OCI-LY1 (cell line): Measurements from ENCODE around the gene COL16A1.

Experiments
- H2AFZ ChIP-seq: fragments of 200-600 bp; sonication (generic), shearing (Covaris generic); 2 replicates; pipeline ENCODE4 v1.6.0; 2014; ENCODE audit warnings: antibody characterized with exemption, mild to moderate bottlenecking, low read length
- H3F3A ChIP-seq: fragments of 200-600 bp; sonication (generic), shearing (Covaris generic); 2 replicates; pipeline ENCODE4 v1.6.0; 2014; ENCODE audit warnings: mild to moderate bottlenecking, antibody characterized with exemption, low read length, moderate library complexity; ENCODE audit not compliant: insufficient read depth
- H3K27ac ChIP-seq: fragments of 200-600 bp; sonication (generic); 2 replicates; pipeline ENCODE4 v1.5.1; 2014; ENCODE audit warnings: low read length, mixed run types, mild to moderate bottlenecking, low read depth; ENCODE audit not compliant: poor library complexity, severe bottlenecking
- H3K27me3 ChIP-seq: fragments of 200-600 bp; sonication (generic); 2 replicates; pipeline ENCODE4 v1.6.0; 2014; ENCODE audit warnings: antibody characterized with exemption, mild to moderate bottlenecking, low read length, moderate library complexity; ENCODE audit not compliant: insufficient read depth
- H3K36me3 ChIP-seq: fragments of 200-600 bp; sonication (generic); 2 replicates; pipeline ENCODE4 v1.6.1; 2014; ENCODE audit warnings: mild to moderate bottlenecking, antibody characterized with exemption, low read length, moderate library complexity, mixed read lengths; ENCODE audit not compliant: insufficient read depth
- H3K4me1 ChIP-seq: fragments of 200-600 bp; sonication (generic); 2 replicates; pipeline ENCODE4 v1.5.1; 2014; ENCODE audit warnings: mild to moderate bottlenecking, low read length, moderate library complexity; ENCODE audit not compliant: insufficient read depth, severe bottlenecking
- H3K4me2 ChIP-seq: fragments of 200-600 bp; sonication (generic), shearing (Covaris generic); 2 replicates; pipeline ENCODE4 v1.6.1; 2014; ENCODE audit warnings: low read length
- H3K4me3 ChIP-seq: fragments of 200-600 bp; sonication (generic); 2 replicates; pipeline ENCODE4 v1.5.1; 2014; ENCODE audit warnings: low read length, low read depth, mild to moderate bottlenecking, mixed read lengths; ENCODE audit not compliant: poor library complexity, severe bottlenecking
- H3K79me2 ChIP-seq: fragments of 200-600 bp; shearing (Covaris generic); 2 replicates; pipeline ENCODE4 v1.6.1; 2016; ENCODE audit warnings: mixed run types, low read length, mixed read lengths; ENCODE audit not compliant: insufficient read depth
- H3K9ac ChIP-seq: fragments of 200-600 bp; sonication (generic), shearing (Covaris generic); 2 replicates; pipeline ENCODE4 v1.6.1; 2014; ENCODE audit warnings: mild to moderate bottlenecking, low read length, mixed read lengths
- H3K9me2 ChIP-seq: fragments of 200-600 bp; sonication (generic), shearing (Covaris generic); 2 replicates; pipeline ENCODE4 v1.6.1; 2014; ENCODE audit warnings: low read depth, mild to moderate bottlenecking, low read length, mixed read lengths
- H3K9me3 ChIP-seq: fragments of 200-600 bp; shearing (Covaris generic); 2 replicates; pipeline ENCODE4 v1.6.1; 2014; ENCODE audit warnings: low read length, mixed read lengths
- H4K20me1 ChIP-seq: fragments of 200-600 bp; sonication (generic), shearing (Covaris generic); 2 replicates; pipeline ENCODE4 v1.6.0; 2016; ENCODE audit warnings: mild to moderate bottlenecking, low read length; ENCODE audit not compliant: insufficient read depth
- EZH2 ChIP-seq: fragments of 200-600 bp; sonication (generic), shearing (Covaris generic); IDR thresholded peaks from 2 replicates; pipeline ENCODE4 v1.8.0; 2017; ENCODE audit warnings: borderline replicate concordance, mixed run types, mild to moderate bottlenecking, antibody characterized with exemption, low read length, moderate library complexity, mixed read lengths
- TF ChIP-seq, protein P1 (sequence below): fragments of 200-600 bp; sonication (generic), shearing (Covaris generic); IDR thresholded peaks from 2 replicates; pipeline ENCODE4 v1.5.1; 2017; ENCODE audit warnings: mild to moderate bottlenecking, antibody characterized with exemption, low read length, moderate library complexity, mixed read lengths

The COL16A1 gene

DNA sequence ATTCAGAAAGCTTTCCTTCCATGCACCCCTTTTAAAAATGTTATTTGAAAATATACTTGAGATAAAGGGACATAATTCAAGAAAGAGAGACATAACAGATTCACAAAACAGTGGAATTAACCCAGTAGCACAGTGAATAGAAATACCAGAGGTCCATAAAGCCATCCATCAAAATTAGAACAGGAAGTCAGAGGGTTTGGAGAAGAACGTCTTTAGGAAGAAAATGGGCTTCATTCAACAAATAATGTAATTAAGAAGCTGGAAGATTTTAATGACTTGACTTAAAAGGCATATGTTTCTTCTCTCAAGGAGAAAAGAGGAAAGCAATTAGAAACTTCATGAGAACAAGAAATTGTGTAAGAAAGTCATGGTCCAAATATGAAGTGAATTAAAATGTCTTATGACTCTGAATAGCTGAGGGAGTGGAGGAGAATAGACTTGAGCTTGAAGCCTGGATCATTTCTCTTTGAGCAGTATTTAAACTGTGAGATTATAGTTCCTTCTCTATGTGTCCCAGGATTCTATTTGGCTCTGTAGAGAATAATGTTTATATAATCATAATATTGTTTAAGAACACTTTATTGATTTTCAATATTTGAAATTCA lies 94.2 kb downstream of the COL16A1 start:
- Histone ChIP-seq H3K36me3 (no peaks in the 10 kb centered on the region), H3K79me2 (no peaks in the 10 kb centered on the region), H3F3A (no peaks in the 10 kb centered on the region), H3K9me2 (no peaks in the 10 kb centered on the region), H4K20me1 (no peaks in the 10 kb centered on the region), H3K9ac (no peak overlapping the region), H3K27me3 (0 out of 2 replicates have a peak, but pooled peaks cover 5% of the 10 kb centered on the region), H3K9me3 (no peaks in the 10 kb centered on the region), H2AFZ (no peak overlapping the region), H3K4me2 (no peak overlapping the region), H3K4me3 (no peak overlapping the region), H3K27ac (no peak overlapping the region), H3K4me1 (no peaks in the 10 kb centered on the region)
- no peak for TF ChIP-seq EZH2
- TF ChIP-seq, protein P1, sequence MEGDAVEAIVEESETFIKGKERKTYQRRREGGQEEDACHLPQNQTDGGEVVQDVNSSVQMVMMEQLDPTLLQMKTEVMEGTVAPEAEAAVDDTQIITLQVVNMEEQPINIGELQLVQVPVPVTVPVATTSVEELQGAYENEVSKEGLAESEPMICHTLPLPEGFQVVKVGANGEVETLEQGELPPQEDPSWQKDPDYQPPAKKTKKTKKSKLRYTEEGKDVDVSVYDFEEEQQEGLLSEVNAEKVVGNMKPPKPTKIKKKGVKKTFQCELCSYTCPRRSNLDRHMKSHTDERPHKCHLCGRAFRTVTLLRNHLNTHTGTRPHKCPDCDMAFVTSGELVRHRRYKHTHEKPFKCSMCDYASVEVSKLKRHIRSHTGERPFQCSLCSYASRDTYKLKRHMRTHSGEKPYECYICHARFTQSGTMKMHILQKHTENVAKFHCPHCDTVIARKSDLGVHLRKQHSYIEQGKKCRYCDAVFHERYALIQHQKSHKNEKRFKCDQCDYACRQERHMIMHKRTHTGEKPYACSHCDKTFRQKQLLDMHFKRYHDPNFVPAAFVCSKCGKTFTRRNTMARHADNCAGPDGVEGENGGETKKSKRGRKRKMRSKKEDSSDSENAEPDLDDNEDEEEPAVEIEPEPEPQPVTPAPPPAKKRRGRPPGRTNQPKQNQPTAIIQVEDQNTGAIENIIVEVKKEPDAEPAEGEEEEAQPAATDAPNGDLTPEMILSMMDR = no peak

DNA sequence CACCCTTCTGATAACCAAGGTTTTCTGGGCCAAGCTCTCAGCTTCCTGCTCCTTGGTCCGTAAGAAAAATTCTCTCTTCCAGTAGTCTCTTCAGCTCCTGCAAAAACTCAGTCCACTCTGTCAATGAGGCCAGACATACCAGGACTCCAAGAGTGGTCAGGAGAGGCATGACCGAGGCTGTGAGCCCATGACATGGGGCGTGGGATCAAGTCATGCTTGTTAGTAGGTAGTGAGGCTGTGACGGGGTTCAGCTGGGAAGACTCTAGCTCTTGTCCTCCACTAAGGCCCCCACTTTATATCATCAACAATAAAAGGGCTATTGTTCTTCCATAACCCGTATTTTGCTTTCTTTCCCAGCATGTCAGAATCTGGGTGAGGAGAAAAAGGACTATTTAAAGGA lies 96.5 kb downstream of the COL16A1 start:
- Histone ChIP-seq H3K9me3 (no peaks in the 10 kb centered on the region), H2AFZ (no peak overlapping the region), H4K20me1 (no peaks in the 10 kb centered on the region), H3K27me3 (0 out of 2 replicates have a peak, but pooled peaks cover 5% of the 10 kb centered on the region), H3K4me3 (no peak overlapping the region), H3K4me1 (no peaks in the 10 kb centered on the region), H3K4me2 (no peak overlapping the region), H3K27ac (no peak overlapping the region), H3K9me2 (no peaks in the 10 kb centered on the region), H3K9ac (no peak overlapping the region), H3K79me2 (no peaks in the 10 kb centered on the region), H3F3A (no peaks in the 10 kb centered on the region), H3K36me3 (no peaks in the 10 kb centered on the region)
- no peak for TF ChIP-seq EZH2
- TF ChIP-seq, protein P1 = no peak

DNA sequence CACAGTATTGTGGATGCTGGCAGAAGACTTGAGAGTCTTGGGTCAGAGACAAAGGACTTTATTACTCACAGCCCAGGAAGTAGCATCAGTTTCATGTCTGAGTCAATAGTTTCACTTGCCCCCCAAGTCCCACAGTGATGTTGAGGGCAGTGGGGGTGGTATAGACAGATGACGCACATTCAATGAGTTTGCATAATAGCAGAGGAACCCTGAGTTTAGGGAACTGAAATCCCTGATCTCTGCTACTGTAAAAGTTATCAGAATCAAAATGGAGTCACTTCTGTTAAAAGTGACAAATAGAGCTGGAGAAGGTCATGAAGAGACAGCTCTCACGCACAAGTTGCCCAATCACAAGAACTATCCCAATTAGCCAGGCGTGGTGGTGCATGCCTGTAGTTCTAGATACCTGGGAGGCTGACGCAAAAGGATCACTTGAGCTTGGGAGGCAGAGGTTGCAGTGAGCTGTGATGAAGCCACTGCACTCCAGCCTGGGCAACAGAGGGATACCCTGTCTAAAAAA lies 97.8 kb downstream of the COL16A1 start:
- Histone ChIP-seq H3K9me3 (no peaks in the 10 kb centered on the region), H3K4me3 (no peak overlapping the region), H3K79me2 (no peaks in the 10 kb centered on the region), H3K36me3 (no peaks in the 10 kb centered on the region), H3K9ac (no peak overlapping the region), H4K20me1 (no peaks in the 10 kb centered on the region), H3K4me2 (no peak overlapping the region), H3K9me2 (no peaks in the 10 kb centered on the region), H3K4me1 (no peaks in the 10 kb centered on the region), H3K27me3 (peaks cover 5% of the 10 kb centered on the region; the same call in 1 of the 2 replicates), H3F3A (no peaks in the 10 kb centered on the region), H3K27ac (no peak overlapping the region), H2AFZ (no peak overlapping the region)
- TF ChIP-seq, protein P1 = no peak
- TF ChIP-seq EZH2 = no peak
